HEK293T (cell line): ENCODE measurements around the gene ENDOU.

Experiments
- BHLHE40 ChIP-seq: fragments of 450-650 bp; IDR thresholded peaks from 2 replicates; pipeline ENCODE4 v1.6.1; 2016; ENCODE audit warnings: mild to moderate bottlenecking, moderate library complexity, borderline replicate concordance
- CTBP1 ChIP-seq: fragments of 450-650 bp; IDR thresholded peaks from 2 replicates; pipeline ENCODE4 v1.6.1; 2016; ENCODE audit warnings: borderline replicate concordance
- ELF4 ChIP-seq: fragments of 450-650 bp; IDR thresholded peaks from 2 replicates; pipeline ENCODE4 v1.6.1; 2017; ENCODE audit warnings: antibody characterized with exemption
- LEF1 ChIP-seq: fragments of 450-650 bp; IDR thresholded peaks from 2 replicates; pipeline ENCODE4 v1.6.1; 2017; ENCODE audit warnings: mild to moderate bottlenecking, borderline replicate concordance
- SP1 ChIP-seq: fragments of 450-650 bp; IDR thresholded peaks from 2 replicates; pipeline ENCODE4 v1.6.1; 2017
- SUZ12 ChIP-seq: fragments of 450-650 bp; IDR thresholded peaks from 2 replicates; pipeline ENCODE4 v1.6.1; 2016; ENCODE audit warnings: mild to moderate bottlenecking
- TARDBP ChIP-seq: fragments of 450-650 bp; IDR thresholded peaks from 2 replicates; pipeline ENCODE4 v1.6.1; 2016
- ZNF384 ChIP-seq: fragments of 450-650 bp; IDR thresholded peaks from 2 replicates; pipeline ENCODE4 v1.6.1; 2016
- TF ChIP-seq, protein P1 (sequence below): fragments of 450-650 bp; IDR thresholded peaks from 2 replicates; pipeline ENCODE4 v1.6.1; 2016

DNA sequence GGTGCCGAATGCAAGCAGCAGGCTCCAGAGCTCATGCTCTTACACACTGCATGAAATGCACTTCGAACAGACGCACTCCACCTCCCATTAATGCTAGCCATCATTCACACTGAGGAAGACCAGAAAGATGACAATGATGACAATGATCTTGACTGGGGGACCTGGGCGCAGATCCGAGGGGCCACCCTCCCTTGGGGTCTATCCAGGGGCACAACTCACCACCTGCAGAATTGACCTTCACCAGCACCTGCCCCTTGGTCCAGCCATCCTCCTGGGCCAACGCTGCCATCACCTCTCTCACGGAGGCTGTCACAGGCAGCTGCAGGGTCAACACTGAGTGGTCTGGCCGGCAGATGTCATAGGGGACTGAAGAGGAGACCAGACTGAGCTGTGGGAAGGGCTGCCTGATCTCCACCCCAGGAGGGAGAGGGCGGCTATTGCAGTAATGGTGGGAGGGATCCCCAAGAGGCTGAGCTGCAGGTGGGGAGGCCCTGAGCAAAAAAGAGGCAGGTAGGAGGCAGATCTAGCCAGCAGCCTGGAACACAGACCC lies 18.1 kb upstream of the ENDOU start:
- TF ChIP-seq SP1 (no peak), LEF1 (no peak), SUZ12 (no peak), ZNF384 (no peak), TARDBP (no peak), BHLHE40 (no peak), CTBP1 (no peak), ELF4 (no peak)
- TF ChIP-seq, protein P1, sequence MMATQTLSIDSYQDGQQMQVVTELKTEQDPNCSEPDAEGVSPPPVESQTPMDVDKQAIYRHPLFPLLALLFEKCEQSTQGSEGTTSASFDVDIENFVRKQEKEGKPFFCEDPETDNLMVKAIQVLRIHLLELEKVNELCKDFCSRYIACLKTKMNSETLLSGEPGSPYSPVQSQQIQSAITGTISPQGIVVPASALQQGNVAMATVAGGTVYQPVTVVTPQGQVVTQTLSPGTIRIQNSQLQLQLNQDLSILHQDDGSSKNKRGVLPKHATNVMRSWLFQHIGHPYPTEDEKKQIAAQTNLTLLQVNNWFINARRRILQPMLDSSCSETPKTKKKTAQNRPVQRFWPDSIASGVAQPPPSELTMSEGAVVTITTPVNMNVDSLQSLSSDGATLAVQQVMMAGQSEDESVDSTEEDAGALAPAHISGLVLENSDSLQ: no peak
